ENCODE data around the gene TTC16.
A peak's percentile ranks its signal among the peaks of the same experiment; 100 is the strongest.
"Not testable (repeated sequence)": the region's sequence is repeated elsewhere in the genome, so short reads cannot be mapped to it uniquely, and the experiment has no call there.

The TTC16 gene

DNA sequence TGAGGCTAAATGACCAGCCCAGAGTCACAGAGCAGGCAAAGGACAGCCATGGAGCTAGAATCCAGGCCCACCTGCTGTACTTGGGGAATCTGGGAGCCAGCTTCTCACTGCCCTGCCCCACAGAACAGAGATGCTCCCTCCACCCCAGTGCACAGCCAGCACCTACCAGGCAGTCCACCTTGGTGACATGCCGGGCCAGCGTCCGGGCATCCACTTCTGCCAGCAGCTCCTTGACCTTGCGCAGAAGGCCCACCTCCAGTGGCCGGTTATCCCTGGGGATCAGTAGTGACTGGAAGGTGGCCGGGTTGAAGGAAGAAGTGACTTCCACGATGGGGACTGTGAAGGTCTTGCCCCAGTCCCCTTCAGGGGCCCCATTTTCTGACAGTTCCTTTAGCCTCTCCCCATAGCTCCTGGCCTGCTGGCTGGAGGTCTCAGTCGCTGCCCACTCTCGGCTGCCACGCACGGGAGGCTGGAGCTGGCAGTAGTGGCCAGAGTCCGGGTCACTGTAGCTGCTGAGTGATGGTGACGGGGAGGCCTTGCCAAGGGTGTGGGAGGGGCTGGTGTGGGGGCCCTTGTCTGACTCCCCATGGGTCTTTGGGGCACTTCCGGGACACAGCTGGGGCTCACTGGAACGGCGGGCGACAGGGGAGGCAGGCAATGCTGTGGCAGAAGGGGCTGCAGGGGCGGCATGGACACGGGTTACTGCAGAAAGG, 28.7 kb downstream of the TTC16 start:
- DNase-seq: no peak

DNA sequence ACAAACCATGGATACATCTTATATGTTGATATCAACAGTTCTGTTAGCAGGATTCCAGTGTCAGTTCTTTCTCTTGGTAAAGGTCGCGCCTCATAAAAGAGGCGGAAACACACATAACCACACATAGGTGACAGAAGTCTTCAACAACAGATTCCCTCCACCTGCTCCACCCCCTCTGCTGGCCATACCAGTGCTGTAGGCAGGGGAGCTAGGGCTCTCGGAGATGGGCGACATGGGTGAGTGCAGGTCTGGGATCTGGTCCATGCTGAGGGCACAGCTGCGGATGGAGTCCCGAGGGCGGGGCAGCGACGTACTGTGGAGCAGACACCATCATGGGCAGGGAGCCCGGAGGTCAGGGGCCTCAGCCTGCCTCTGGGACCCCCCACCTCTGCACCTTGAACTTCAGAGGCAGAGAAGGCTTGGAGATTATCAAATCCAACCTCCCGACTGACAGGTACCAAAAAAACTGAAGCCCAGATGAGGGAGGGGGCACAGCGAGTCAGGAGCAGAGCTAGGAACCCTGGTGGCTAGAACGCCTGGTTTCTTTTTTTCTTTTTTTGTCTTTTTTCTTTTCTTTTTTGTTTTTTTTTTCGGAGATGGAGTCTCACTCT, 31.2 kb downstream of the TTC16 start:
- DNase-seq: no peak

DNA sequence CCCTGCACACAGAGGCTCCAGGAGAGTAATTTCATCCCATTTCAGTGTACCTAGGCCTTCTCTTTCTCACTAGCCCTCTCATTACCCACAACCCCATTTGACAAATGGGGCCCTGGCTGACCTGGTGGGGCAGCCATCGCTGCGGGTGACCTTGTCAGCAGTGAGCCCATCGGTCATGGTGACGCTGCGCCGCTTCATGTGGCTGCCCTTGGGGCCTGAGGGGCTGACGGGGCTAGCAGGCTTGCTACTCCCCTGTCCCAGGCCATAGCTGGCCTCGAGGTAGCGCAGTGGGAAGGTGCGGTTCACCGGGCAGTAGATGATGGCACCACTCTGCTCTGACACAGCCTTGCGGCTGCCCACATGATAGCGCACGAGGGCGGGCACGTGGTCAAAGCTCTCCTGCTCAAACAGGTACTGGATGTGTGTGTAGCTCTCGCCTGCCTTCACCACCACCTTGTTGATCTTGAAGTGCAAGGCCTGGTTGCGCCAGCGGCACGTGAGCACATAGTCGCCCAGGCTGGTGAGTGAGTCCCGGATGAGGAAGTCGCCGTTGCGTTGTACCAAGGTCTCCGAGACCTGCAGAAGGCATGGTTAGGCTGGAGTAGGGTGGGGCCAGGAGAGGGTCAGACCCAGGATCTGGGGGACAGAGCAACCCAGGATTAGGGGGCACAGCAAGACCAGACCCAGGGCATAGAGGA, 33.4 kb downstream of the TTC16 start:
- DNase-seq: no peak

DNA sequence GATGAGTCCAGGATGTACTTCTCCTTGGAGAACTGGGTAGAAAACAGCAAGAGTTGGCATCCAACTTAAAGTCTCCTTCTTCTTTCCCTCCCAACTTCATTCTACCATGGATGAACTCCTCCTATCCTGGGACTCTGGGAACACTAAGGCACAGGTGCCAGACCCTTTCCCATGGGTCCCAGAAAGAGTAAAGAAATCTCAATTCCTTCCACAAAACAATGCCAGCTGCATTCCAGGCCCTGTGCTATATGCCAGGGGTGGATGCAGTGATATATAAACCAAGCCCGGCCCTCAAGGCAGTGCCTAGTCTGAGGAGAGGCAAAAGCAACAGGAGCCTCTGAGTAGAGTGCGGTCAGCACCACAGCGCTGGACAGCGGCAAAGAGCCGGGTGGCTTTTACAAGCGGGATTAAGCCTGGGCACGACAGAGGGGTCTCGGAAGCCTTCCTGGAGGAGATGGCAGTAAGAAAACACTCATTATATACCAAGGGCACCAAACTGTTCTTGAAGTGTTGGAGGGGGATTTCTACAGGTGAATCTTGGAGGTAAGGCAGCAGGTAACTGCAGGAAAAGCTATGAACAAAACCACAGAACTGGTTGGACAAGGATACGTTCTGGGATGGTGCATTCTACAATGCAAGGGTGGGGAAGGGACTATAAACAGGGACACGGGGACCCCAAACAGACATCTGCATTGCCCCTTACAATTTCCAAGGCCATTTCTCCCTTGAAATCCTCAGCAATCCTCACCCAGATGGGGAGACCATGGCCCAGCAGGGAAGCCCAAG, 35.6 kb downstream of the TTC16 start:
- no peak for DNase-seq

DNA sequence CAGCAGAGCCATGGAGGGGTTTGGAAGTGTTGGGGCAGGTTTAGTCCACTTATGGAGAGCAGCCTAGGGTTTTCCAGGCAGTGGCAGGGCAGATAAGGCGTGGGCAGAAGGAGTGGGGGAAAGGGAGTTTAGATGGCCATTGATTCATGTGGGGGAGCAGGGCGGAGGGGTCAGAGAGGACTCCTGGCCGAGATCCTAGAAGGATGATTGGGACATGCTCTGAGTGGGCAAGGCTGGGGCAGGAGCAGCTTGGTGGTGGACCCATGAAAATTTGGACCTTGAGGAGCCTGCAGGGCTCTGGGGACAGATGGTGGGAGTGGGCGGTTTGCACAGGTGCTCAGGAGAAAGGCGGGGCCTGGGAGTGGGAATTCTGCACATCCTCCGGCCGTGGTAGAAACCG, 37.3 kb downstream of the TTC16 start:
- no peak for DNase-seq

DNA sequence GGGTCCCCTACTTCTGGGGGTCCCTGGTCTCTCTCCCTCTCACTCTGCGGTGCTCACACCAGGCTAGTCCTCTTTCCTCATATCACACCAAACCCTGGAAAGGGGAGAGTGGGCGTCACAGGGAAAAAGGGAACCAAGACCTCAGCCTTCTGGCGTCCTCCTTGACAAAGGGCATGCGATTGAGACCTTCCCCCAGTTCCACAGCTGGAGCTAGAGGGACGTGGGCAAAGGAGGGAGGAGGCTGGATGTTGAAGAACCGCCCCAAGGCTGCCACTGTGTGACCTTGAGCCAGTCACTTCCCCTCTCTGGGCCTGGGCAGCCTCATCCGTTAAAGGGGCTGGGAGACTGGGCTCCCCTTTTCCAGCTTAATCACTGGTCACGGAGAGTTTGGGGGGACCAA, 37.7 kb downstream of the TTC16 start:
- DNase-seq: no peak

DNA sequence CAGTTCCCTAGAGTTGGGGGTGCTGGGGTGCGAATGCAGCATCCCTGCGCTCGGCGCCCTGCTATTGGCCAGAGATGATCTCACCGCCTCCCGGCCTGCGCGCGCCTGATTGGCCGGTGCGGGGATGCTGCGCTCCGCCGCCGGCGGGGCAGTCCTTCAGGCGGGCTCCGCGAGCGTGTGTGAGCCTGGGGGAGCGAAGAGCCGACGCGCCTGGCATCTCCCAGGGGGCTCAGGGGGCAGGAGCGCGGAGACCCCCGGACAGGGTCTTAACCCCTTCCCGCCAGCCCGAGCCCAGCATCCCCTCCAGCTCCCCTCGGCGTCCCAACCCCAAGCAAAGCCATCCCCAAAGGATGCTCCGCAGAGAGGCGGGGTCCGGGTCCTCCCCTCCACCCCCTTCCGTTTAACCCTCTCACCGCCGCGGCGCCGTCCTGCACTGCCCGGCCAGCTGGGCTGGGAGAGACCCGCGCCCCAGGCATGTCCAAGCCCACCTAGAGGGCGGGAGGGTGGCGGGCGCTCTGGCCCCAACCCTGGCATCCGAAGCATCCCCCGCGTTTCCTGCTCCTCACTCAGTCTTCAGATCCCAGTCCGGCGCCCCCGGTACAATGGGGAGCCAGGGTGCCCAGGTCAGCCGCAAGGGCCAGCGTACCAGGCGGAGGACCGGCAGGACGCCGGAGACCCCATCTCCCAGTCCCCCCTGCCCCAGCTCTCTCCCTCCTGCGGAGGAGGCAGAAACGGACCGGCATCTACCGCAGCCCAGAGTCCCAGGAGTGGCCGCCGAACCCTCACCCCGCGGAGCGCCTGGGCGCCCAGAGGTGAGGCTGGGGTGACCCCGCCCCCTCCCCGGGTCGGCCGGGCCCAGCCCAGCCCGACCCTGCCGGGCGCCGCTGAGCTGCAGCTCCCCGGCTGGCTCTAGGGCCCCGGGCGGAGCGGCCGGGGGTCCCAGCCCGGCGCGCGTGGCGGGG, 38.5 kb downstream of the TTC16 start:
- no peak for DNase-seq

DNA sequence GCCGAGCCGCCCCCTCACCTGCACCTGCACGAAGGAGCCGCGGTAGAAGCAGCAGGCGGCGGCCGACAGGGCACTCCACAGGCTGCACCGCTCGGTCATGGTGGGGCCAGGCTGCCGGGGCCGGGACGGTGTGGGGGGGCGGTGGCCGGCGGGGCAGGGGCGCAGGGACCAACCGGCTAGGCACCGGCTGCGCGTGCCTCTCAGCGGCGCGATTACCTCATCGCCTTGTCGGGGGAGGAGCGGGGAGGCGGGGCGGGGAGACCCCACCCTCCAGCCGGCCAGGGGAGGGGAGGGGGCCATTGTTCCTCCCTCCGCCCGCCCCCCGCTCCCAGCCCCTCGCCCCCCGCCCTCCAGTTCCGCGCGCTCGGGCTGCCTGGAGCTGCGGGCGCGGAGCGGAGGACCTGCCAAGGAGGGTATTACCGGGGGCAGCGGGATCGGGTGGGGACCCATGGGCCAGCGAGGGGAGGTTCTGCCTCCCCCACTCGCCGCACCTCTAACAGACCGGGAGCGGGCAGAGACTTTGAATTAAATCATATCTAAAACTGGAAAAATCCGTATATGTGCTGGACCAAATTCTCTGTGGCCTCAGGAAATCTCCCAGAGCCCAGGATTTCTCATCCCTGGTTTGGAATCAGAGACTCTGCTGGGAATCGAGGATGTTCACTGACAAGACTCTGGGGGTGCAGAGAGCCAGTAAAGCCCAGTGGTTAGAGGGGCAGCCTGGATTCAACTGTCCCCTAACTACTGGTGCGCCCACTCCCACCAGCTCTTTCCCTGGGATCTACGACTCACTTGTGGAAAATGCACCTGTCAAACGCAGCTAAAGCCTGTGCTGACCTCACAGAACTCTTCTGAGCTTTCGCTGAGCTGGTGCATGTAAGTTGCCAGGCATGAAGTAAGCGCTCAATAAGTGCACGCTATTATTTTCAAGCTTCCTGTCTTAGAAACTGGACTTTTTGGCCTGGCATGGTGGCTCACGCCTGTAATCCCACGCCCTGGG, 39.5 kb downstream of the TTC16 start:
- DNase-seq: no peak

DNA sequence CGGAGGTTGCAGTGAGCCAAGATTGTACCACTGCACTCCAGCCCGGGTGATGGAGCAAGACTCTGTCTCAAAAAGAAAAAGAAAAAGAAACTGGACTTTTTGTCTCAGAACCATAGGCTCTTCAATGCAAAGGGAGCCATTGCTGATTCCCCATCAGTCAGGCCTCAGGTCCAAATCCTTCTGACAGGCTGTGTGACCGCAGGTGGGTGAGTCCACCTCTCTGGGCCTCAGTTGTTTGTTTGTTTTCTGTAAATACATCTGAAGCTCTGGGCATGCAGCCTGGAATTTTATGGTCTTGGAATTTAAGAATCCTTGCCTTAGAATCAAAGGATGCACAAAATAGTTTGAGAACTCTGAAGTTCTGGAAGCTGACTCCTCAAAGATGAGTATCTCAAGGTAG, 40.4 kb downstream of the TTC16 start:
- no peak for DNase-seq

DNA sequence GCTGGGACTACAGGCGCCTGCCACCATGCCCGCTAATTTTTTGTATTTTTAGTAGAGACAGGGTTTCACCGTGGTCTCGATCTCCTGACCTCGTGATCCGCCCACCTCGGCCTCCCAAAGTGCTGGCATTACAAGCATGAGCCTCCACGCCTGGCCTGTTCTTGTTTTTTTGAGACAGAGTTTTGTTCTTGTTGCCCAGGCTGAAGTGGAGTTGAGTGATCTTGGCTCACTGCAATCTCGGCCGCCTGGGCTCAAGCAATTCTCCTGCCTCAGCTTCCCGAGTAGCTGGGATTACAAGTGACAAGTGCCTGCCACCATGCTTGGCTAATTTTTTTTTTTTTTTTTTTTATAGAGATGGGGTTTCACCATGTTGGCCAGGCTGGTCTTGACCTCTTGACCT, 40.9 kb downstream of the TTC16 start:
- not testable (repeated sequence) for DNase-seq

DNA sequence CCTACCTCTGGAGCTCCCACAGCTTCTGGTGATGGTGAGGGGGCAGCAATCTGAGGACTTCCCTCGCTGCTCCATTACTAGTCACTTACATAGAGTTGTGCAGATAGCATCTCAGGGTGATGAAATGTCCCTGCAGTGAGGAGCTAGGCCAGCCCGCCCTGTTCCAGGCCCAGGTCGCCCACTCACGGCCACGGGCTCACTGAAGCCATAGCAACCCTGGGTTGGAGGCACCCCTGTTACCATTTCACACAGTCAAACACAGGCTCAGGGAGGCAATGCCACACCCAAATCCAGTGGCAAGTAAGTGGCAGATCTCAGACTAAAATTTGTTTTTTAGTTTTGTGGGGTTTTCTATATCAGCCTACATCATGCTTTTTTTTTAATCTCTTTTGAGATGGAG, 43.0 kb downstream of the TTC16 start:
- DNase-seq: no peak

DNA sequence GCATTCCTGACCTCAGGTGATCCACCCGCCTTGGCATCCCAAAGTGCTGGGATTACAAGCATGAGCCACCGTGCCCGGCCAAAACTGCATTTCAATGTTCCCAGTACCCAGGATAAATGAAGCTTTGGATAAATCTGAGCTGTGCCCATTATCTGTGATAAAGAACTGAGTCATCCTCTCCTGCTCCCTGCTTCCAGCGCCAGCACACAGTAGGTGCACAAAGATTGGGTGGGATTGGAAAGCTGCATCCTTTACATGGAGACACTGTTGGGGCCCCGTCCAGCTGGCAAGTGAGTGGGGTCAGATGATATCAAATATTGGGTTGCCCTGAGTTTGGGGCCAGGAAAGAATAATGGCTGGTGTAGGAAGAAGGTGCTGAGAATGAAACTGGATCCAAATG, 45.2 kb downstream of the TTC16 start:
- DNase-seq: no peak

DNA sequence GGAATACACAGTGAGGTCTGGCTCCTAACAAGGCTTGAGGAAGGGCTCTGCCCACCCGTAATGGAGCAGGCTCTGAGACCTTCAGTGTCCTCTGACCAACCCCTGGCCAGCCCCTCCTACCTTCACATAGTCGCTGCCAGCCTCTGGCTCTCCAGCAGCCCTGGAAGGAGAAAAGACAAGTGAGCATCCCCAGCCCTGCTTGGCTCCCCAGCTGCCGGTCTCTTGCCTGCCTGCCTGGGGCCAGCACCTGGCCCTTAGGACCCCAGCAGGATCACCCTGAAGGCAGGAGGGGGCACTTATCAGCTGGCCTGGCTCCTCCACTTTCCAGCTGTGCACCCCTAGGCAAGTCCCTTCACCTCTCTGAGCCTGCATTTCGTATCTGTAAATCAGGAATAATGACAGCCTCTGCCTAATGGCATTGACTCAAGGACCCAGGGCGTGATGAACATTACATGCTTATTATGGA, 45.6 kb downstream of the TTC16 start:
- no peak for DNase-seq

DNA sequence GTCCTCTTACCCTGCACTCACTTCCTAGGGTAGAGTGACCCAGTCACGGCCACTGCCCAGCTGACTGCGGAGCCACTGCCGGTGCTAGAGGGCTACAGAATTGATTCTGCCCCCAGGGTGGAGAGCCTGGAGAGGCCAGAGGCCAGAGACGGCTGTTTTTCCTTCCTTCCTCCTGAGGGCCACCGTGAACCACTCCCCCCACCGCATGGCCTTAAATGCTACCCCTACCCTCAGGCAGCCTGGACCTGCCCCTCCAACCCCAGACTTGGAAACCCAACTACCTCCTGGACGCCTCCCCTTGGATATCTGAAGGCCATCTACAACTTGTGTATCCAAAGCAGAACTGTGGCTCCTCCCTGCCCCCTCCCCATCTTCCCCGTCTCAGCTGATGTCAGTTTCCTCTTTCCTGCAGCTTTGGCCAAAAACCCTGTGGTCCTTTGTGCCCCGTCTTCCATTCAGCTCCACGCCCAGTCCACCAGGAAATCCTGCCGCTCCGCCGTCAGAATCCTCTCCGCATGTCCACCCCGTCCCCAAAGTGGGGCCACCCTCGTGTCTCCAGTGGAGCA, 46.3 kb downstream of the TTC16 start:
- no peak for DNase-seq

DNA sequence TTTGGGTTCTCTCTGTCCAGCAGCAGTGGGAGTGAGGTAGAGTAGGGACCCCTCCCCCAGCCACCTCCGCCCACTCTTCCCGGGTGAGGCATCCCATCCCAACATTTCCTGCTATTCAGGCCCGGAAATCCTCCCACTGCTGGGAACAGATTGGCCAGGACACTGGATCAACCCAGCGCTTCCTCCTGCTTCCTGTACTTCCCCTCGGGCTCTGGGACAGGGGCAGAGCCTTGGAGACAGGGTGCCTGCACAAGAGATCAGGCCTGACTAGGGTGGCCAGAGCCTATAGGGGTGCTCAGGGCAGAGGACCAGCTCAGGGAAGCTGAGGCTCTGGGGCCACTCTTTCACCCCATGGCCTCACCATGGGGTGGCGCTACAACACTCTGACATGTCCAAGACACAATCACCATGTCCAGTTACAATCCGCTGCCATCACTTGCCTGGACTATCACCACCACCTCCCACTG, 48.1 kb downstream of the TTC16 start:
- peak; percentile 40 for DNase-seq

DNA sequence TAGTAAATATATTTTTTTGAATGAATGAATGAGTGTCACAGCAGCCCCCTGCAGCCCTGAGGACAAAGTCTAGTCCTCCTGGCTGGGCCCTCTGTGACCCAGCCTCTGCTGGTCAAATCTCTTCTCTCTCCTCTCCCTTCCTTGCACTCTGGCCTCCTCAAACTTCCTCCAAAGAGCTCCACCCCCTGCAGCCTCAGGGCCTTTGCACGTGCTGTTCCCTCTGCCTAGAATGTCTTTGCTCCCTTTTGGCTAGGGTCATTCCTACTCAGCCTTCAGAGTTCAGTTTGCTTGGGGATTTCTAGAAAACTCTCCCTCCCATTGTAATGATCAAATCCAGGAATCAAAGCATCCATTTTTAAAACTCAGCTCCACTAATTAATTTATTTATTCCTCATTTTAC, 49.5 kb downstream of the TTC16 start:
- no peak for DNase-seq

DNA sequence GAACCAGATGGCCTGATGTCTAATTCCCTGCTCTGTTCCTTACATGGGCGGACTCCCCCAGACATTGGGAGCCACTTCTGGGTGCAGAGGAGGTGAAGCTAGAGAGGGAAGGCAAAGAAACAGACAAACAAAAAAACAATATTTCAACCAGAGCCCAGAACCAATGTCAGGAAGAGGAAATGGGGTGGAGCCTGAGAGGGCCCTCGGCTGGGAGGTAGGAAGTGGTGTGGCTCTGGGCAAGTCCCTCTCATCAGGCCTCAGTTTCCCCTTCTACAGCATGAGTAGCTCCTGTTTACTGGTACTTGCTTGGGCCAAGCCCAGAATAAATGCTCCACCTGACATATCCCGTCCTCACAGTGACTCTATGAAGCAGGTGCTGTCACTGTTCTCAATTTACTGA, 51.5 kb downstream of the TTC16 start:
- DNase-seq: no peak

DNA sequence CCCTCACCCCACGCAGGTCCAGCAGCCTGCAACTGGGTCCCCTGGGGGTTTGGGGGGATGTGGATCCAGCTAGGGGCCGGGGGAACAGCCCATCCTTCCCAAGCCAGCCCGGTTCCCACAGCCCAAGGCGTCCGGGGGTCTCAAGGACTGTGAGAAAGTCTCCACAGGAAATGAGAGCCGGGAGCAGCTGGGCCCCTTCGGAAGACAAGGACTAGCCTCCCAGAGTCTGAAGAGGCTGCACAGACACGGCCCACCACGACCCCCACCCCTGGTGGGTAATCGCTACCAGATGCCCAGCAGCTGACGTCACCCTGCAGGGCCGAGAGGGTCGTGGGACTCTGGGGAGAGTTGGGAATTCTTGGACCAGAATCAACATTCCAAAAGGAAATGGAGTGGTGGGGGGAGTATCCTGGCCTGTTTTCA, 52.0 kb downstream of the TTC16 start:
- no peak for DNase-seq

DNA sequence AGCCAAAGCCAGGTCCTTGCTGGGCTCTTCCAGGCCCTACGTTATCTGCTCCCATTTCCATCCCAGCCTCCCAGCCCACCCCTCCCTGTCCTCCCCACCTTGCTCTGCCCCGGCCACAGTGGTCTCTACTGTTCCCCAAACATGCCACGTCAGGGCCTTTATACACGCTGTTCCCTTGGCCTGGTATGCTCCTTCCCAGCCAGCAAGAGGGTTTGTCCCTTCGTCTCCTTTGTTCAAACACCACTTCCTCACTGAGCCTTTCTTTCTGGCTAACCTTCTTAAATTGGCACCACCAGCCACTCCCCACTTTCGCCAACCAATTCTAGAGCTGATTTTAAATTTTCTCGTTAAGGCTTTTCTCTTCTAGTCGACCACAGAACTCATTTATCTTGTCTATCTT, 52.8 kb downstream of the TTC16 start:
- DNase-seq: no peak

DNA sequence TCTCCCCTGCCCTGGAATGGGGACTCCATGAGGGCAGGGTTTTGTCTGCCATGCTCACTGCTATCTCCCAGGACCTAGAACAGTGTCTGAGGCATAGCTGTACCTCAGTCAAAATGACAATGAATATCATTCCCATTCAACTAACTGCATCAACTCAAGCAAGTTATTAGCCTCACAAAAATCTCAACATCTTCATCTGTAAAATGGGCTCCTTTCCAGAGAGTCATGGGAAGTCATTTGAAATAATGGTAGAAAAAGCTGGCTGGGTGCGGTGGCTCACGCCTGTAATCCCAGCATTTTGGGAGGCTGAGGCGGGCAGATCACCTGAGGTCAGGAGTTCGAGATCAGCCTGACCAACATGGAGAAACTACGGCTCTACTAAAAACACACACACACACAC, 53.2 kb downstream of the TTC16 start:
- DNase-seq: no peak

All from activated naive CD4-positive, alpha-beta T cell treated with Interleukin-2 at 50 U/mL for 16 hours (primary cell).